Loucy (cell line): ENCODE data around the gene SLC22A4.

ENCODE experiments used
- H2AFZ ChIP-seq: fragments of 200-600 bp; sonication (generic); 2 replicates; pipeline ENCODE4 v1.6.0; 2016; ENCODE audit warnings: antibody characterized with exemption, mild to moderate bottlenecking, low read length, moderate library complexity
- H3F3A ChIP-seq: fragments of 200-600 bp; 2 replicates; pipeline ENCODE4 v1.6.0; 2016; ENCODE audit warnings: antibody characterized with exemption, low read depth, mild to moderate bottlenecking
- H3K27me3 ChIP-seq: fragments of 200-600 bp; sonication (generic); 2 replicates; pipeline ENCODE4 v1.6.1; 2014; ENCODE audit warnings: low read length, mild to moderate bottlenecking; ENCODE audit not compliant: insufficient read depth, poor library complexity, severe bottlenecking
- H3K36me3 ChIP-seq: fragments of 200-600 bp; sonication (generic); 2 replicates; pipeline ENCODE4 v1.6.1; 2016; ENCODE audit warnings: low read length; ENCODE audit not compliant: insufficient read depth
- H3K4me1 ChIP-seq: fragments of 200-600 bp; sonication (generic); 2 replicates; pipeline ENCODE4 v1.5.1; 2014; ENCODE audit warnings: low read length, mild to moderate bottlenecking; ENCODE audit not compliant: insufficient read depth, poor library complexity, severe bottlenecking
- H3K4me2 ChIP-seq: fragments of 200-600 bp; sonication (generic); 2 replicates; pipeline ENCODE4 v1.6.0; 2014; ENCODE audit warnings: antibody characterized with exemption, low read length, low read depth, mild to moderate bottlenecking; ENCODE audit not compliant: poor library complexity, severe bottlenecking
- H3K4me3 ChIP-seq: fragments of 200-600 bp; sonication (generic); 2 replicates; pipeline ENCODE4 v1.5.1; 2014; ENCODE audit warnings: low read length, mild to moderate bottlenecking, mixed read lengths; ENCODE audit not compliant: poor library complexity, severe bottlenecking
- H3K79me2 ChIP-seq: fragments of 200-600 bp; sonication (generic); 2 replicates; pipeline ENCODE4 v1.6.1; 2014; ENCODE audit warnings: low read length; ENCODE audit not compliant: insufficient read depth
- H3K9ac ChIP-seq: fragments of 200-600 bp; sonication (generic); 2 replicates; pipeline ENCODE4 v1.6.0; 2014; ENCODE audit warnings: mild to moderate bottlenecking, low read depth, low read length, moderate library complexity; ENCODE audit not compliant: poor library complexity, severe bottlenecking
- H3K9me2 ChIP-seq: fragments of 200-600 bp; sonication (generic); replicated peaks from 2 replicates; pipeline ENCODE4 v1.6.1; 2016; ENCODE audit warnings: low read depth, low read length, mixed read lengths
- H3K9me3 ChIP-seq: fragments of 200-600 bp; sonication (generic); 2 replicates; pipeline ENCODE4 v1.6.1; 2014; ENCODE audit warnings: mild to moderate bottlenecking, antibody characterized with exemption, low read length, low read depth; ENCODE audit not compliant: insufficient read depth
- H4K20me1 ChIP-seq: fragments of 200-600 bp; sonication (generic); 2 replicates; pipeline ENCODE4 v1.6.0; 2014; ENCODE audit warnings: antibody characterized with exemption, low read length, mild to moderate bottlenecking; ENCODE audit not compliant: insufficient read depth, poor library complexity, severe bottlenecking
- CTCF ChIP-seq: fragments of 200-600 bp; sonication (generic); conservative IDR thresholded peaks from 2 replicates; pipeline ENCODE4 v1.5.1; 2014; ENCODE audit warnings: mild to moderate bottlenecking, antibody characterized with exemption, low read length
- EZH2phosphoT487 ChIP-seq: fragments of 200-600 bp; IDR thresholded peaks from 2 replicates; pipeline ENCODE4 v1.6.1; 2018; ENCODE audit warnings: antibody characterized with exemption, mild to moderate bottlenecking, moderate library complexity, borderline replicate concordance

The SLC22A4 gene

DNA sequence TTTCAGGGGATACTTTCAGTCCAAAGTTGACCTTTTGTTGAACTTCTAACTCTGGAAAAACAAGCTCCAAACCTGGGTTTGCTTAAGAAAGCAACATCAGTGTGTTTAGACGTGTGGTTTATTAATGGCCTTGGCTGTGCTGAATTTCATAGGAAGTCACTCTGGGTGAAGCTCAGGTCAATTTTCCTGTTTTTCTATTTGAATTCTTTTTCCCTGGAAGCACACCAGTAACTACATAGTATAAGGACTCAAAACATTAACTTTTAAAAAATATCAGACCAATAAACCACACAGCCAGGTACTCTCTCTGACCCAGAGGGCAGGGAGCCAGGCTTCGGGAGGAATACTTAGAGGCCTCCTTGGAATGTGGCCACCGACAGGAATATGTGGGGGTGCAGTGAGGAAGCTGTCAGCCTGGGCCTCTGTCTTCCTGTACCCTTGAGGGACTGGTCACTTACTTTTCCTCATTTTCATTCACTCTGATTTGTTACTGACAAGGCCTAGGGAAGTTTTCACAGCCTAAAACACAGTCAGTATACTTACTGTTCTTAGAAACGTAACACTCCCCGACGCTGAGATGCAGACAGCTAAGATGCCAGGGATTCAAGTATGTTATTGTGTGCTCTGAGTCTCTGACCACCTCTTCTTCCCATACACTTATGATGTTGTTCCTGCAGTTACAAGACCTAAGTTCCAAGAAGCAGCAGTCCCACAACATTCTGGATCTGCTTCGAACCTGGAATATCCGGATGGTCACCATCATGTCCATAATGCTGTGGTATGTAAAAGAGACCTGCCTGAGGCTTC, 94.3 kb downstream of the SLC22A4 start:
- peak overlapping the region; percentile 21 for H3K9ac ChIP-seq
- TF ChIP-seq CTCF (no peak), EZH2phosphoT487 (no peak)
- no peaks in the 10 kb centered on the region for H3K27me3 ChIP-seq
- peaks cover 24% of the 10 kb centered on the region for H3K4me1 ChIP-seq
- no peaks in the 10 kb centered on the region for H4K20me1 ChIP-seq
- no peak overlapping the region for H2AFZ ChIP-seq
- H3K9me3 ChIP-seq, result no peaks in the 10 kb centered on the region
- H3K79me2 ChIP-seq, result no peaks in the 10 kb centered on the region
- no peaks in the 10 kb centered on the region for H3K9me2 ChIP-seq
- no peak overlapping the region for H3K4me3 ChIP-seq
- no peaks in the 10 kb centered on the region for H3K36me3 ChIP-seq
- H3F3A ChIP-seq, result no peaks in the 10 kb centered on the region
- H3K4me2 ChIP-seq, result no peak overlapping the region

GRCh38 chr5:132389051-132389331, 94.8 kb downstream of the SLC22A4 start:
- no peak overlapping the region for H3K4me2 ChIP-seq
- no peaks in the 10 kb centered on the region for H3K9me3 ChIP-seq
- peaks cover 24% of the 10 kb centered on the region for H3K4me1 ChIP-seq
- TF ChIP-seq CTCF (no peak), EZH2phosphoT487 (no peak)
- peak overlapping the region; percentile 21 for H3K9ac ChIP-seq
- H3K36me3 ChIP-seq, result no peaks in the 10 kb centered on the region
- H3K4me3 ChIP-seq, result no peak overlapping the region
- no peaks in the 10 kb centered on the region for H3K9me2 ChIP-seq
- H2AFZ ChIP-seq, result no peak overlapping the region
- H3K27me3 ChIP-seq, result no peaks in the 10 kb centered on the region
- no peaks in the 10 kb centered on the region for H4K20me1 ChIP-seq
- no peaks in the 10 kb centered on the region for H3K79me2 ChIP-seq
- no peaks in the 10 kb centered on the region for H3F3A ChIP-seq

GRCh38 chr5:132389585-132390286, 95.5 kb downstream of the SLC22A4 start:
- Histone ChIP-seq H4K20me1 (no peaks in the 10 kb centered on the region), H3K9ac (no peak overlapping the region), H3K9me3 (no peaks in the 10 kb centered on the region), H3F3A (no peaks in the 10 kb centered on the region), H3K4me2 (no peak overlapping the region), H2AFZ (no peak overlapping the region), H3K36me3 (no peaks in the 10 kb centered on the region), H3K27me3 (no peaks in the 10 kb centered on the region), H3K4me3 (no peak overlapping the region), H3K4me1 (peaks cover 28% of the 10 kb centered on the region), H3K79me2 (no peaks in the 10 kb centered on the region), H3K9me2 (no peaks in the 10 kb centered on the region)
- TF ChIP-seq EZH2phosphoT487 (no peak), CTCF (no peak)
